ENCODE results near the gene TNFRSF11A.

The TNFRSF11A gene

DNA sequence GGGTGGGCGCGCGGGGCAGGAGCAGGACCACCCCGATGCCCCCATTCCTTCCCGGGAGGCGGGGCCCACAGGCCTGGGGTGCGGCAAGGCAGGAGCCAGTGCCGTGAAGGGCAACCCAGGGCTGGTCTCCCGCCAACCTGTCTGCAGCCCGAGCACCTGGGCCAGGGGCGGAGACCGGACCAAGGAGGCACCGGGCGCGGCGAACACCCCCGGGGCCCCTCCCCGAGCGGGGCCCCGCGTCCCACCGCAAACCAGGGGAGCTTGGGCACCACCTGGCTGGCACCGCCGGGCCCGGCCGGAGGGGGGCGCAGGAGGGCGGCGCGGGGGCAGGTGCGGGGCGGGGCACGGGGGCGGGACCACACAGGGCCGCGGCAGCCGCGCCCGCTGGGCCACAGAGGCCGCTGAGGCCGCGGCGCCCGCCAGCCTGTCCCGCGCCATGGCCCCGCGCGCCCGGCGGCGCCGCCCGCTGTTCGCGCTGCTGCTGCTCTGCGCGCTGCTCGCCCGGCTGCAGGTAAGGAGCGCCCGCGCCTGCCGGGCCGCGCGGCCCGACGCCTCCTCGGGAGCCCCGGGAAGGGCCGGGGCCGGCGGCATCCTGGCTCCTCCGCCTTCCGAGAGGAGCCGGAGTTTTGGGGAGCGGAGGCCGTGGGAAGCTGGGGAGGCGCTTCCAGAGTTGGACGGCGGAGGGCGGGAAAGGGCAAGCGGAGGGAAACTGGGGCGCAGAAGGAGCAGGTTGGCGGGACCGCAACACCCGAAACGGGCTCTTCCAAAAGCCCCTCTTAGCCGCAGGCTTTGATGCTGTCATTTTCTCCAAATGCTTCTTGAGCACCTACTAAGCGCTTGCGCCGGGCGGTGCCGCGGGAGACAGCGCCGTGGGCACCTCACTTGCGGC is at the start of gene TNFRSF11A:
TSS of gene TNFRSF11A (plus strand) at position 394 of the 889 bp plus-strand sequence. CDS start at position 437, 43 bp downstream.
- no peak for DNase-seq

- DNase-seq: no peak
Observed at GRCh38 chr18:62277045-62277444, 48.1 kb upstream of the TNFRSF11A start.

- DNase-seq: no peak
Observed at GRCh38 chr18:62279561-62279960, 45.5 kb upstream of the TNFRSF11A start.

DNA sequence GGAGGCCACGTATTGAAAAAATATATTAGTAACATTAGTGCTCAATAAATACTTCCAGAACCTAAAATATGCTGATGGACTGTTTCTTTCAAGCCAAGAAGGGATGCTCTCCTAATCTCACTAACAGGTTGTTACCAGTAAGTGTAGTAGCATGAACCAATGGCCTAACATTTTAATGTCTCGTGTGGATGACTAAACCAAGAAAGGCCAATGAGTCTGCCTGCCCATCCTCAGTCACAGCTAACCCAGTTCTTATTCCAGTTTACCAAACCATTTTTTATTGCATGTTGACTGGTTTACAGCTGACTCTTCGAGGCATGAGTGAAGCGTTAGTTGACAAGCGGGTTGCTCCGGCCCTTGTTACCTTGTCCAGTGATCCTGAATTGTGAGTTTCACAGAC is 45.1 kb upstream of the TNFRSF11A start:
- DNase-seq: no peak

DNA sequence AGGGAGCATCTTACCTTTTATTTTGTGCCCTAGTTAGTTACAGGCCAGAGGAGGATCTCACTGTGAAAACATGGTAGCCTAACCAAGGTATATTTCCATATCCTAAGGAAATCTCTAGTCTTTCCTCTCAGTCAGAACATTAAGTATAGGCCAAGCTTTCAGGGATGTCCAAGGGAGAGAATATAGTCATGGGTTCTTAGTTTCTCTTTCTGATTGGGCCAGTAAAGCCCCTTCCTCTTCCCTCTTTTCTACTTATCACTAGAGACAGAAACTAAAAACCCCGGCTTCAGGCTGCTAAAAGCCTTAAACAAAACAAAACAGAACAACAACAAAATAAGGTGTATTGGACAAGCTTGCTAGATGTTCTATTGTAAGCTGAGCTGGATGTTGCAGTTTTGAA is 44.3 kb upstream of the TNFRSF11A start:
- no peak for DNase-seq

- no peak for DNase-seq
Observed at GRCh38 chr18:62281684-62282083, 43.4 kb upstream of the TNFRSF11A start.

- DNase-seq: no peak
Observed at GRCh38 chr18:62282188-62282629, 42.9 kb upstream of the TNFRSF11A start.

DNA sequence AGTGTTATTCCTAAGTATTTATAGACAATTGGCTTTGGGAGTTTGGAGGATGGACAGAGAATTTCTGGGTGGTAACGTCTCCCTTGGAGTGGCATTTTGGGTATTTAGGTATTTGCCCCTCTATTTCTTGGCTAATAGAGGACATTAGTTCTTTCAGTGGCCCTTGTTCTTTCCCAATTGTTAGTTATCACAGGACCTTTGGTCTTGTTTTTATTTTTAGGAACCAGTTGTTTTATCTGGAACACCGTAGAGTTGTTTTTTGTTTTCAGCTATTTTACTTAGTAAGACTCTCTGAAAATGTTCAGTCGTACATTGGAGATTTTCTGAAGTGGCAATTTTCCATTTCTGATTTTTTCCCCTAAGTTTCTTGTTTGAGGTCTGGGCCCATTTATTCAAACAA is 40.5 kb upstream of the TNFRSF11A start:
- DNase-seq: no peak

GRCh38 chr18:62285281-62285680 is 39.8 kb upstream of the TNFRSF11A start:
- no peak for DNase-seq

DNA sequence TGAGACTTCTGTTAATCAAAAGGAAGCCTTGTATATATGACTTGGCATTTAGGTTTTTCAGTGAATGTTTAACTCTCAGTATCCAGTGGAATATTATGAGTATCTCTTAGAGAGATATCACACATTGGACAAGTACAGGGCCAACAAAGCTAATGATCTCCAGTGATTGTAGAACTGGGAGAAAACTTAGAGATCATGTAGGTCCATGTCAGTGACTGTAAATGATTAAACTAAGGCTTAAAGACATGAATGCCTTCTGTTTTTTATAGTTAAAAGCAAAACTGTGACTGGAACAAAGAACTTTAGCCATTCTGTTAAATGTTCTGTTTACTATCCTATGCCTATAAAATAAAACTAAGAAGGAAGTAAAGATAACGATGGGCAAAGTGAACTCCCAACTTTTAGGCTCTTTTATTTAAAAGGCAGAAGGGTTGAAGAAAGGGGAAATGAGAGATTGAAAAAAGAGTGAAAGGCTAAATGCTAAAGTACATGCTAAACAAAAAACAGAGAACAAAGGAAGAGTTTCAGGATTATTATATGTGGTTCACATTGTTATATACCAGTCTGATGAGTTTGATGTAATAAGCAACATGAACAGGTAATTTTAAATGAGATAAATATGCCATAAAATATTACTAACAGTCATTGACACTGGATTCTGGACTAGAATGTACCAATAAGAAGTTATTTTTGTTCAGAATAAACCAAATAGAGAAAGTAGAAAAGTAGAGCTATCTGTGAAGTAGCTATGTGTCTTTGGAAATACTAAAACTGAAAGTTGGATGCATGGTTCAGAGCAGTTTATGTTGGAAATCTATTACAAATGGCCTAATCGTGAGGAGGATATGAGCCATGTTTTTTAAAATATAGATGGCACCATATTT is 37.1 kb upstream of the TNFRSF11A start:
- no peak for DNase-seq

DNA sequence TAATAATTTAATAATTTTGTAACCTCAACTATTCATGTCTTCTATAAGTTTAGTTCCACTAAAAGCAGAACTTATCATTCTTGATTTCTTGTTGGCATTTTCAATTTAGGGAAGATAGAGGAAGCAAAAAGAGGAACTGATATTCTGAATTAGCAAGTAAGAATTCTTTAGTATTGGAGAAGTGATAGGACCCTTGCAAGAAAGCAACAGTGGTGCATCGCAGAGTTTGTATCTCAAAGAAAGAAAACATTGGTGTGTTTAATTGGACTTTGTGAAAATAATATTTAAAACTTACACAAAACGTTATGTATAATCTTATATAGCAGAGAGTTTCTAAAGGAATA is 36.5 kb upstream of the TNFRSF11A start:
- DNase-seq: no peak

GRCh38 chr18:62289047-62289446 is 36.1 kb upstream of the TNFRSF11A start:
- DNase-seq: no peak

GRCh38 chr18:62294073-62294472 is 31.0 kb upstream of the TNFRSF11A start:
- no peak for DNase-seq

- no peak for DNase-seq
Observed at GRCh38 chr18:62300359-62300963, 24.6 kb upstream of the TNFRSF11A start.

- DNase-seq: no peak
Observed at GRCh38 chr18:62301322-62301721, 23.8 kb upstream of the TNFRSF11A start.

- no peak for DNase-seq
Observed at GRCh38 chr18:62312851-62313250, 12.3 kb upstream of the TNFRSF11A start.

- no peak for DNase-seq
Observed at GRCh38 chr18:62318228-62319180, 6.6 kb upstream of the TNFRSF11A start.

- DNase-seq: no peak
Observed at GRCh38 chr18:62321201-62321600, 3.9 kb upstream of the TNFRSF11A start.

DNA sequence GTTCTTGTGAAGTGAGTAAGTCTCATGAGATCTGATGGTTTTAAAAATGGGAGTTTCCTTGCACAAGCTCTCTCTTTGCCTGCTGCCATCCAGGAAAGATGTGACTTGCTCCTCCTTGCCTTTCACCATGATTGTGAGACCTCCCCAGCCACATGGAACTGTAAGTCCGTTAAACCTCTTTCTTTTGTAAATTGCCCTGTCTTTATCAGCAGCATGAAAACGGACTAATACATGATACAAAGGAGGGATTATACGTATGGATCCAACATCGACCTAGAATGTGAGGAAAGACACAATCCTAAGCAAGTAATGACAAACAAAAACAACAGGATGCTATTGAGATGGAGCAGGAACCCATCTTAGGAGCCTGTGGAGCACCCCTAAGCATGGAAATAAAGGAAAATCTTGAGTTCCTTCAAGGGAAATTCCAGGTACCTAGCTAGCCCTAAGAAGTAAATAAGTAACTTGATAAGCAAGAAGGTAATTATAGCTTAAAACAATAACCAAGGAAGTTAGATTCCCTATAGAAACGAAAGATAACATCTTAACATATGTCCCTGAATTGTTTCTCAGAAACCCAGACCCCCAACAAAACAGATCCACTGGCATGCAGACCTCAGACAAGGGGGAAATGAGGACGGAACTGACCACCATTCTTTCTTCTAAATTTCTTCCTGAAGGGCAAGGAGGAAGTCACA is 1.5 kb upstream of the TNFRSF11A start:
- DNase-seq: no peak

GRCh38 chr18:62324181-62324828 is 805 bp upstream of the TNFRSF11A start:
- DNase-seq: no peak
